Suppressor macrophage (primary cell): ENCODE data around the gene SCAMP2.
A peak's percentile ranks its signal among the peaks of the same experiment; 100 is the strongest.

Source experiments
- DNase-seq, 4 experiments: peaks; one replicate each; pipeline ENCODE4 v3.0.0-alpha.2; 2020 to 2022

Gene SCAMP2

DNA sequence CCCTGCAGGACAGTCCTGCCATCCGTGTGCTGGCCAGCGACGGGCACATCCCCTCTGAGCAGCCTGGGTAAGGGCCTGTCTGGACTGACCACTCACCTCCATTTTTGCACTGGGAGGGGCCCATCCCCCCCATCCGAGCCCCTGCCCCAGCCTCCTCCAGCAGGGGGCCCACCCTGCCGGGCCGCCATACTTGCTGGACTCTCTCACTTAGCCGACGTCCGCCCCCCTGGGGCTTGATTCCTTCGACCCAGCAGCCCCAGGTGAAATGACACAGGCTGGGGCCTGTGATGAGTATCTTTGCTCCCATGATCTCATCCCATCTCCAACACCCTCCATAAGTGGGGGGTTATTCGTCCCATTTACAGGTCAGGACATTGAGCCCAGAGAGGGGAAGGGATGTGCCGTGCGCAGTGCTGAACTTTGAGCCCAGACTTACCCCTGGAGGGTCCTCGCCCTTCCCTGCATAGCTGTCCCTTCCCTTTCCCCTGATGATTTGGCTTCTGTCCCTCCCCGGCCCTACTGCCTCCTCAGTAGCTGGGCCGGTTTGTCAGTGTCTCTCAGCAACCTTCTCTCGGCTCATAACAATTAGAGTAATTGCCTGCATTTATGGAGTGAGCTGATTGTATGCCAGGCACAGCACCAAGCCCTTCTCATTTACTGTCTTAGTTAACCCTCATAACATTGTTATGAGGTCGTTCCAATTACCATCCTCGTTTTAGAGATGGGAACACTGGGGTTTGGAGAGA lies 56.4 kb downstream of the SCAMP2 start:
- no peak for DNase-seq

DNA sequence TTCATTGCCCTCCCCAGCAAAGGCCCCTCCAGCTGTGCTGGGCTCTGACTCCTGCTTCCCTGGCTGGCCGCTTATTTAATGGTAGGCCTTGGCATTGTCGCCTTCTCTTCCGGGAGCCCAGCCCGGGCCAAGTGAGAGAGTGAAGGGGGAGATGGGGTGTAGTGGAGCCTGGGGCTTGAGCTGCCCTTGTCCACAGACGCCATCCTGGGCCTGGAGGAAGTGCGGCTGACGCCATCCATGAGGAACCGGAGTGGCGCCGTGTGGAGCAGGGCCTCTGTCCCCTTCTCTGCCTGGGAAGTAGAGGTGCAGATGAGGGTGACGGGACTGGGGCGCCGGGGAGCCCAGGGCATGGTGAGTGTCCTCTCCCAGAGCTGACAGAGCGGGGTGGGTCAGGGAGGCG lies 57.2 kb downstream of the SCAMP2 start:
- DNase-seq = no peak

DNA sequence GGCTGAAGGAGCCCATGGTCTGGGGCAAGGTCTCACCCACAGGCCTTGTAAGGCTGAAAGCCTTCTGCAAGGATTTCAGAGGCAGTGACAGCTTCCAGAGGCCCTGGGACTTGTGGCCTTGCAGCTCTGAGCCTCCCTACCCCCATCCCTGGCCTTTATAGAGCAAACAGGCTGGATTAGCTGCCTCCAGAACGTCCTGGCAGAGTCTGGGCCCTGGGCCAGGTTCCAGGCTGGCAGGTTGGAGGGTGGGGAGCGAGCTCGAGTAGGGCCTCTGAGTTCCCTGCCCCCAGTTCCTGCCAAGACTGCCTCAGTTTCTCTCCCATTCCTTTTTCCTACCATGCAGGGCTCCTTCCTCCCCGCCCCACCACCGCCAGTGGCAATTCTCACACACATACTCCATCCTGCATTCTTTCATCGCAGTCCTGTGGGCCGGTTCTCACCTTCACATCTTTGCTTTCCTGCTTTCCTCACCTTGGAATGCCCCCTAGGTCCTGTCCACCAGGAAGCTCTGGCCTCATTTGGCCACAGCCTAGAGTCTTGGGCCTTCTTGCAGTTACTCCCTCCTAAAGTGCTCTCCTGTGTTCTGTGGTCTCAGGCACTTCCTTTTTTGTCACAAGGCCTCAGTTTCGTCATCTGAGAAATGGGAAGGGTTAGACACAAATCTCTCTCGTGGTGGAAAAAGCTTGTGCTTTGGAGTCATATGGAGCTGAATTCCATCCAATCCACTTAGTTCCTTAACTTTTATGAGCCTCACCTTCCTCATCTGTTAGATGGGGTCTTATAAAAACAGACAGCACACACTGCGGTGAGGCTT lies 57.8 kb downstream of the SCAMP2 start:
- peak; percentile 28 to 70 (median 61) for DNase-seq

DNA sequence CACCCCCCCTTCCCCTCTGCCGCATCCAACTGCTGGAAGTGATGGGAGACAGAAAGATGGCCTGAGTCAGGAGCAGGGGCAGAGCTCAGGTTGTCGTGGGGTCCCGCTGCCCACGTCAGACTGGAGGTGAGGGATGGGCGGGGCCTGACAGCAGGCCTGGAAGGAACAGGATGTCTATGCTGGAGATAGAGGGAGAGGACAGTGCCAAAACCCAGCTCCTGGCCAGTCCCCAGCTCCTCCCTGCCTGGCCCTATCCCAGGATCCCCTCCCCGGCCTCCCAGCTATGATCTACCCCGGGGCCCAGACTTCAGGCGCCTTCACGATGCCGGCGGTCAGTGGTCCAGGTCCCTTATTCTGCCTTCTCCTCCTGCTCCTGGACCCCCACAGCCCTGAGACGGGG lies 60.6 kb downstream of the SCAMP2 start, which contains the start of gene LMAN1L:
Gene LMAN1L, plus strand, starts transcription at position 303 of the 400 bp plus-strand sequence. Its CDS starts 20 bp downstream, at position 323.
- no peak for DNase-seq

DNA sequence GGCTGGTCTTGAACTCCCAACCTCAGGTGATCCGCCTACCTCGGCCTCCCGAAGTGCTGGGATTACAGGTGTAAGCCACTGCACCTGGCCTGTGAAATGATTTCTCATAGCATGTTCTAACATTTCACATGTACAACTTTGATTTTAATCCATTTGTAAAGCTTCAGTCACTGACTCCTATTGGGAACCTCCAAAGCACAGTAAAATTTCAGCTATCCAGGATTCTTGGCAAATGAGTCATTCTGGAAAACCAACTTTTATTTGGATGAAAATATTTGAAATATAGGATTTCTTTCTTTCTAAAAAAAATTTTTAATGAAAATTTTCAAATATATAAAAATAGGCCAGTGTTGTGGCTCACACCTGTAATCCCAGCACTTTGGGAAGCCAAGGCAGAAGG lies 63.2 kb downstream of the SCAMP2 start:
- DNase-seq = no peak

DNA sequence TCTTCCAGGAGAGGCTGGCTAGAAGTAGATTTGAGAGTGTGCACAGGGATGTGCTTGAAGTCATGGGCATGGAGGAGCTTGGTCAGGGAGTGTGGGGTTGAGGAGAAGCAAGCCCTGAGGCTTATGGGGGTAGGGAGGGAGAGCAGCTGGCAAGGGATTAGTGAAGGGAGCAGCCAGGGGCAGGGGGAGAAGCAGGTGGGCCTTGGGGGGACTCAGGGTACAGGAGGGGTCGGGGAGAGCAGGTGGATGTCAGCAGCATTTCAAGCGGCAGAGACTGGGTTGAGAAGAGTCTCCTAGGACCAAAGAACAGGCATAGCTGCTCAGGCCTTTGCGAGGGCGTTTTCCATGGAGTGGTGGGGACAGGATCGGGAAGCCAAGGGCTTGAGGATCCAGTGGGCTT lies 63.9 kb downstream of the SCAMP2 start:
- DNase-seq = no peak

DNA sequence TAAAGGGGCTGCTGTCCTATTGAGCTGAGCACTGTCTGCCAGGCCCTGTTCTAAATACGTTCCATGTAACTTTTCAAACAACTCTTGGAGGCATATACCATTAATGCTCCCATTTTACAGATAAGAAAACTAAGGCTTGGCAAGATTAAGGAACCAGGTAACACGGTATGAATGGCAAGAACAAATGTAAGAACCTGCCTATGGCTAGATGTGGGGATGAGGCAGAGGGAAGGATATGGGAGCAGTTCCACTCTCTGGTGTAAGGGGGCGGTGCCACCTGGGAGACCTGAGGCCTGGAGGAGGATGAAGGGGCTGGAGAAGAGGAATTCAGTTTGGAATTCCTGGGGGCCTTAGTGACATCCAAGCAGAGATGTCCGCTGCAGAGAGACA lies 64.3 kb downstream of the SCAMP2 start:
- DNase-seq = no peak

DNA sequence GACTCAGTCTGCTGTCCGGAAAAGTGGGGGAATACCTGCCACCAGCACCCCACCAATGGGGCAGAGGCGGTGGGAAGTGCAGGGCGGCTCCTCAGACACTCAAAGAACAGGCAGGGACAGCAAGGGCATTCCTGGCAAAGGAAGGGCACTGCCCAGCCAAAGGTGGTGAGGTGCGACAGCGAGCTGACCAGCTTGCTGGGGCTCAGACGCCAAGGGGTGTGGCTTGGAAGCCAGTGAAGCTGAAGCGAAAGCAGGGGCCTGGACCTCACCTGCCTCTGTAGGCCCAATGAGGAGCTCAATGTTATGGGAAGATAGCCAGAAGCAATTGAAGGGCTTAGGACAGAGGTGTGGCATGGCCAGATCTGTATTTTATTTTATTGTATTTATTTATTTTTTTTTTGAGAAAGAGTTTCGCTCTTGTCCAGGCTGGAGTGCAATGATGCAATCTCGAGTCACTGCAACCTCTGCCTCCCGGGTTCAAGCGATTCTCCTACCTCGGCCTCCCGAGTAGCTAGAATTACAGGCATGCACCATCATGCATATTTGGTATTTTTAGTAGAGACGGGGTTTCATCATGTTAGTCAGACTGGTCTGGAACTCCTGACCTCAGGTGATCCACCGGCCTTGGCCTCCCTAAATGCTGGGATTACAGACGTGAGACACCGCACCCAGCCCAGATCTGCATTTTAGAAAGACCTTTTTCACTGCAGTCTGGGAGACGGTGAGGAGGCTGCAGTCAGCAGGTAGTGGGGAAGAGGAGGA lies 64.9 kb downstream of the SCAMP2 start:
- DNase-seq = no peak

DNA sequence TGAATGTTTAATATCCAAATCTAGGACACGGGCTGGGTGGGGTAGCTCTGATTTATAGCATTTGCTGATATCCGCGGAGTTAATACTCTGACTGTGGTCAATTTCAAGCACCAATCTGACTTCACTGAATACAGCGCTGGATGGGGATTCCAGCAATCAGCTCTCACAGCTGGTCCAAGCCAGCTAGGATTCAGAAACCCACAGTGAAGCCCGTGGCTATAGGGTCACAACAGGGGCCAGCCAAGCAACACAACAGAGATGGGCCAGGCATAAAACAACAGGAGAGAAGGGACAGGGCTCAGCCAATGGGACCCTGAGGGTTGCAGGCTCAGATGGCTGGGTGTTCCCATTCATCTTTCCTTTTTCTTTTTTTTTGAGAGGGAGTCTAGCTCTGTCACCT lies 65.9 kb downstream of the SCAMP2 start:
- no peak for DNase-seq

DNA sequence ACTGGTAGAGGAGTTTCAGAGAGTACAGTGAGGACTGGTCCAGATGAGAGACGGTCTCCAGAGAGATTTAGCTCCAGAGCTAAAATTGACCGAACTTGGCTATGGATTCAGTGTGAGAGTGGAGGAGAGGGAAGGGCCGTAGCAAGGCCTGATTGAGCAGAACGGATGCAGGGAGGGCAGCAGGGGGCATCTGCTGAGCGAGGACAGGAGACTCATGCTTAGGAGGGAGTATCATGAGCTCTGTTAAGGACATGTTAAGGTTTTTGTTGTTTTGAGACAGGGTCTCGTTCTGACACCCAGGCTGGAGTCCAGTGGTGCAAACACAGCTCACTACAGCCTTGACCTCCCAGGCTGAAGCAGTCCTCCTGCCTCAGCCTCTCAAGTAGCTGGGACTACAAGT lies 68.2 kb downstream of the SCAMP2 start:
- DNase-seq = no peak

DNA sequence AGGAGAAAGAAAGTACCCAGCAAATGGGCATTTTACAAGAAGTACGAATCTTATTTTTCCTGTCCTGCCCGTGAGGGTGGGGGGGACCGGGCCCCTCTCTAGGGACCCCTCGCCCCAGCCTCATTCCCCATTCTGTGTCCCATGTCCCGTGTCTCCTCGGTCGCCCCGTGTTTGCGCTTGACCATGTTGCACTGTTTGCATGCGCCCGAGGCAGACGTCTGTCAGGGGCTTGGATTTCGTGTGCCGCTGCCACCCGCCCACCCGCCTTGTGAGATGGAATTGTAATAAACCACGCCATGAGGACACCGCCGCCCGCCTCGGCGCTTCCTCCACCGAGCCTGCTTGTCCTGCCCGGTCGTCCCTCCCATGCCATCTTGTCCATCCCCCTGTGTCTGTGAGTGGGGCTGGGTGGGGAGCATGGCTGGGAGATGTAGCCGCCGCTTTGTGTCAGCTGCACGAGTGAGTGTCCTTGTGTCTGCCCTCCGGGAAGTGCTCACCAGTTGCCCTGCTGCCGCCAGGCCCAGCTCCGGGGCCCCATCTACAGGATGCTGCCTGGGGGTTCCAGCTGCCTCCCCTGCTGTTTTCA lies 70.2 kb downstream of the SCAMP2 start:
- no peak for DNase-seq

DNA sequence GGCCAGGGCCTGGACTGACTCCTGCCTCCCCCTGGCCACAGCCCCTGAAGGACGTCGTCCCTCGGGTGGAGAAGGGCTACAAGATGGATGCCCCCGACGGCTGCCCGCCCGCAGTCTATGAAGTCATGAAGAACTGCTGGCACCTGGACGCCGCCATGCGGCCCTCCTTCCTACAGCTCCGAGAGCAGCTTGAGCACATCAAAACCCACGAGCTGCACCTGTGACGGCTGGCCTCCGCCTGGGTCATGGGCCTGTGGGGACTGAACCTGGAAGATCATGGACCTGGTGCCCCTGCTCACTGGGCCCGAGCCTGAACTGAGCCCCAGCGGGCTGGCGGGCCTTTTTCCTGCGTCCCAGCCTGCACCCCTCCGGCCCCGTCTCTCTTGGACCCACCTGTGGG lies 70.9 kb downstream of the SCAMP2 start:
- DNase-seq = no peak

DNA sequence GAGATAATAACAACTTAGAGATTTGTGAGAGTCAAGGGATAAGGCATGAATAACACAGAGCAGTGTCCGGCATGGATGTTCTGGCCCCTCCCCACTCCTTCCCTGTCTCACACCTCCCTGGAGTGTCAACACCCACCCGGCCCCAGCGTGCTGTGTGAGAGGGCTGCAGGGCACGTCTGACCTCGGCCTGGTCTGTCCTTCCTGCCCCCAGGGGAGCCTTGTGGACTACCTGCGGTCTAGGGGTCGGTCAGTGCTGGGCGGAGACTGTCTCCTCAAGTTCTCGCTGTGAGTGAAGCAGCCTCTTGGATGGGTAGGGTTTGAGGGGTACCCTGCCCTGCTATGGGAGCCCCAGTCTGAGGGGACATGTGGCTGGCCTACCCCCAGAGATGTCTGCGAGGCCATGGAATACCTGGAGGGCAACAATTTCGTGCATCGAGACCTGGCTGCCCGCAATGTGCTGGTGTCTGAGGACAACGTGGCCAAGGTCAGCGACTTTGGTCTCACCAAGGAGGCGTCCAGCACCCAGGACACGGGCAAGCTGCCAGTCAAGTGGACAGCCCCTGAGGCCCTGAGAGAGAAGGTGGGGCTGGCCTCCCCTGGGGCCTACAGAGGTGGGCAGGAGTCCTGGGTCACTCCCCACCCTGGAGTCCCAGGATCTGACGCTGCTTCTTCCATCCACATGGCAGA lies 71.7 kb downstream of the SCAMP2 start:
- no peak for DNase-seq

DNA sequence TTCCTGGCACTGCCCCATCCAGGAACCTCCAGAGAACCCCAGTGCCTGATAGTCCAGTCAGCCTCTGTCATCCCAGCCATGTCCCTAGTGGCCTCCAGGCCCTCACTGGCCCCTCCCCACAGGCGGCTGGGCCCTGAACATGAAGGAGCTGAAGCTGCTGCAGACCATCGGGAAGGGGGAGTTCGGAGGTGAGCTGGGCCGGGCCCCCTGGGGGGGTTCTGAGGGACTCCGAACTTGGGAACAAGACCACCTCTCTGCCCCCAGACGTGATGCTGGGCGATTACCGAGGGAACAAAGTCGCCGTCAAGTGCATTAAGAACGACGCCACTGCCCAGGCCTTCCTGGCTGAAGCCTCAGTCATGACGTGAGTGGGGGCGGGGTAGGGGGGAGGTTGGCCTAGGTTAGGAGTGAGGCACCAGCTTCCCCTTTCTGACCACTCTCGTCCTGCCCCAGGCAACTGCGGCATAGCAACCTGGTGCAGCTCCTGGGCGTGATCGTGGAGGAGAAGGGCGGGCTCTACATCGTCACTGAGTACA lies 72.5 kb downstream of the SCAMP2 start:
- peak; percentile 44 to 65 (median 60) for DNase-seq

DNA sequence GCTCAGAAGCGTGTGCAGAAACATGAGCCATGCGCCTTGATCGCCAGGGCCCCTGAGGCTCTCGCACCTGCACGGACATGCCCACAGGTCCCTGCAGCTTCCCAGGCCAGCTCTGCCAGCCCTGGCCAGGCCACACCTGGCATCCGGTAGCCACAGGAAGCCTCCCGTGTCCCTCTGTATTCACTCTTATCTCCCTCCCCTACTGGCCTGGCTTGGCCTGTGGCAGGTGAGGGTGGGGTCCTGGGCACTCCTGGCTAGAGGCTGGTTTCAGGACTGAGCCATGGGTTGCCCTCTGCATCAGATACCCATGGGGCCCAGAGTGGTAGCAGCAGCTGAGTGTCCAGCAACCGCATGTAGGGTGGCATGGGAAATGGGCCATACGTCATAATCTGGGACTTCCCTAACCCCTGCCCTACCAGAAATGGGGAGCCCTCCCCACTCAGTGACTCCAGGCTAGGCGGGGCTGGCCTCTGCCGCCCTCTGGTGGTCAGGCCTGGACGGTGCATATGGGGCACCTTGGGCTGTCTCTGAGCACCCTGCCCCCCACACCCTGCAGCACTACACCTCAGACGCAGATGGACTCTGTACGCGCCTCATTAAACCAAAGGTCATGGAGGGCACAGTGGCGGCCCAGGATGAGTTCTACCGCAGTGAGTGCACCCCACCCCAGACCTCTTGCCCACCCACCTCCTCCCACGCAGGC lies 73.2 kb downstream of the SCAMP2 start:
- peak; percentile 95 to 98 (median 96) for DNase-seq

DNA sequence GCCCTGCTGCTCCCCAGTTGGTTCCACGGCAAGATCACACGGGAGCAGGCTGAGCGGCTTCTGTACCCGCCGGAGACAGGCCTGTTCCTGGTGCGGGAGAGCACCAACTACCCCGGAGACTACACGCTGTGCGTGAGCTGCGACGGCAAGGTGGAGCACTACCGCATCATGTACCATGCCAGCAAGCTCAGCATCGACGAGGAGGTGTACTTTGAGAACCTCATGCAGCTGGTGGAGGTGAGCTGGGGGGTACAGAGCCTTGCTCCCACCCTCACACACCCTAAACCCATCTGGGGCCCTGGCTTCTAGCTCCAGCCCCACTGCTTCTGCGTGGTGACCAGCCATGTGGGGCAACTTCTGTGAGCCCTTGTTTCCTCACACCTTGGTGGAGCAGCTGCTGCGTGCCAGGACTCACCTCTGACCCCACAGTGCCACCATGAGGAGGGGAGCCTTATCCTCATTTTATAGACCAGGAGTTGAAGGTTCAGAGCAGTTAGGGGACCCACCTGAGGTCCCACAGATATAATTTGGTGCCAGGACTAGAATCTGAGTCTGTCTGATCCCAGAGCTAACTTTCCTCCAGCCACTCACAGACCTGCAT lies 73.8 kb downstream of the SCAMP2 start:
- peak in 1 of 4 experiments; percentile 27 for DNase-seq

DNA sequence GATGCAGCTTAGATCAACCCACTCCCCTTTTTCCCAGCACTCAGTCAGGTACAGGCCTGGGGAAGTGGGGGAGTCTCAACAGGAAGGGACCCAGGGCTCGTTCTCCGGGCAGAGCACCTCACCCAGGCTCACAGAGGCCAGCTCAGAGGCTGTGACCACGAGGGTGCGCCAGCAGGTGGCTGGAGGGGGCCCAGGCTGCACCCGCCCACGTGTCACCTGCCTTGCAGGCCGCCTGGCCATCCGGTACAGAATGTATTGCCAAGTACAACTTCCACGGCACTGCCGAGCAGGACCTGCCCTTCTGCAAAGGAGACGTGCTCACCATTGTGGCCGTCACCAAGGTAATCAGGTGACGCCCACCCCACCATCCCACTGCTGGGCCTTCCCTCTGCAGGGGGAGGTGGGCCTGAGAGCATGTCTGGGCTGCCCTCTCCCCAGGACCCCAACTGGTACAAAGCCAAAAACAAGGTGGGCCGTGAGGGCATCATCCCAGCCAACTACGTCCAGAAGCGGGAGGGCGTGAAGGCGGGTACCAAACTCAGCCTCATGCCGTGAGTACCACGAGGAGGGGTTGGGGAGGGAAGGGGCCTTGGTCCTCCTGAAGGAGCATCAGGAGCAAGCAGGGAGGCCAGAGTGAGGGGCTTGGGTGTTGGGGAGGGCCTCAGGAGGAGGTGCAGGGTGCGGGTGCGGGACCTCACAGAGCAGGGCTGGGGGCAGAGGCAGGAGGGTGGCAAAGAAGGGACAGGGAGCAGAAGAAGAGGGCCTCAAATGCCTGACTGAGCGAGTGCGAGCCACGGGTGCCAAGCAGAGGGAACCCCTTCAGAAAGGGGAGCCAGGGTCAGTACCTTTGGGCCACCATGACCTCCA lies 74.5 kb downstream of the SCAMP2 start:
- DNase-seq = no peak

DNA sequence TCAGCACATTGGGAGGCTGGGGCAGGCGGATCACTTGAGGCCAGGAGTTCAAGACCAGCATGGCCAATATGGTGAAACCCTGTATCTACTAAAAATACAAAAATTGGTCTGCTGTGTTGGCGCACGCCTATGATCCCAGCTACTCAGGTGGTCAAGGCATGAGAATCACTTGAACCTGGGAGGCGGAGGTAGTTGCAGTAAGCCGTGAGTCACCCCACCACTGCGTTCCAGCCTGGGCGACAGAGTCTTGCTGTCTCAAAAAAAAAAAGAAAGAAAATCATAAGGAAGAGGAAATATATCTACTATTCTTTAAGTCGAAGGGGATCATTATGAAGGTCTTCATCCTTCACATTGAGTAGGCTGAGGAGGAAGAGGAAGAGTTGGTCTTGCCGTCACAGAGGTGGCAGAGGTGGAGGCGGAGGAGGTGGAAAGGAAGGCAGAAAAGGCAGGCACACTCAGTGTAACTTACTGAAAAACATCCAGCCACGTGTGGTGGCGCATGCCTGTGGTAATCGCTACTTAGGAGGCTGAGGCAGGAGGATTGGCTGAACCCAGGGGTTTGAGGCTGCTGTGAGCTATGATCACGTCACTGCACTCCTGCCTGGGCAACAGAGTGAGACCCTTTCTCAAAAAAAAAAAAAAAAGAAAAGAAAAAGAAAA lies 77.1 kb downstream of the SCAMP2 start:
- peak in 2 of 4 experiments; percentile 28 to 34 for DNase-seq

DNA sequence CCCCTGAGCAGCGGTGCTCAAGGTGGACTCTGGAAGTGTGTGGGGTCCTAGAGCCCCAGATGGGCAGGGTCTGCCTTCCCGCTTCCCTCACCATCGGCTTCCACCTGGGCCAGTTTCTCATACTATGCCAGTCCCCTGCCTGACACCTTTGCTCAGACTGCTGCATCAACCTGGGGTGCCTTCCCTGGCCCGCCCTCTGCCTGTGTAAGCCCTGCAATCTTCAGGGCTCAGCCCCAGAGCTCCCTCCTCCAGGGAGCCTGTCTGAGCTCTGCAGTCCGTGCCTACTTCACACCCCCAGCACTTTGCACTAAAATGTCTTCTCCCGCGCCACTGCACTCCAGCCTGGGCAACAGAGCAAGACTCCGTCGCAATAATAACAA lies 78.2 kb downstream of the SCAMP2 start:
- DNase-seq = no peak
